HAP-1 (cell line): ENCODE data around the gene SMAD4.
"Not testable (repeated sequence)": the region's sequence is repeated elsewhere in the genome, so short reads cannot be mapped to it uniquely, and the experiment has no call there.

Experiments
- DNase-seq, 2 experiments: peaks; one replicate each; pipeline ENCODE4 v3.0.0-alpha.2; 2016 to 2020; ENCODE audit warnings: low spot score in 2 of 2
- H3K27me3 ChIP-seq: fragments of 250-450 bp; sonication (Bioruptor Pico); 2 replicates; pipeline ENCODE4 v1.5.1; 2020; ENCODE audit warnings: low read depth, mild to moderate bottlenecking, moderate library complexity
- H3K36me3 ChIP-seq: fragments of 250-450 bp; sonication (Bioruptor Pico); replicated peaks from 2 replicates; pipeline ENCODE4 v1.5.1; 2020; ENCODE audit warnings: mild to moderate bottlenecking
- H3K4me1 ChIP-seq: fragments of 250-450 bp; sonication (Bioruptor Pico); 2 replicates; pipeline ENCODE4 v1.5.1; 2020; ENCODE audit warnings: mild to moderate bottlenecking
- H3K4me3 ChIP-seq: fragments of 250-450 bp; sonication (Bioruptor Pico); 2 replicates; pipeline ENCODE4 v1.5.1; 2020; ENCODE audit warnings: mild to moderate bottlenecking, moderate library complexity
- H3K9me3 ChIP-seq: fragments of 250-450 bp; sonication (Bioruptor Pico); 2 replicates; pipeline ENCODE4 v1.5.1; 2020; ENCODE audit warnings: mild to moderate bottlenecking, moderate library complexity
- in situ Hi-C: fragments of 300-500 bp; cut with MboI; formaldehyde crosslinking; loops from 3 replicates; pipeline ENCODE4 v1.14.3; 2020; ENCODE audit warnings: low sequenced_read_pairs, inconsistent platforms, mixed read lengths

The SMAD4 gene

GRCh38 chr18:51029694-51030536, at the start of gene SMAD4:
Gene SMAD4, plus strand, starts transcription at chr18:51030213. Its CDS starts 16,834 bp downstream, at chr18:51047047.
- Histone ChIP-seq H3K4me1 (peaks cover 25% of the 10 kb centered on the region), H3K36me3 (no peaks in the 10 kb centered on the region; the same call in 1 of the 2 replicates), H3K9me3 (no peaks in the 10 kb centered on the region), H3K4me3 (peak within 1 kb of the TSS; percentile 69), H3K27me3 (no peaks in the 10 kb centered on the region)
- DNase-seq = peak; percentile 89 to 99
- in situ Hi-C loops = no loop called here

GRCh38 chr18:50981381-50981780, 48.6 kb upstream of the SMAD4 start:
- Histone ChIP-seq H3K27me3 (no peaks in the 10 kb centered on the region), H3K4me1 (no peaks in the 10 kb centered on the region), H3K9me3 (peaks cover 8% of the 10 kb centered on the region), H3K4me3 (no peak overlapping the region), H3K36me3 (peaks cover 18% of the 10 kb centered on the region)
- in situ Hi-C loops = no loop called here
- DNase-seq = no peak

DNA sequence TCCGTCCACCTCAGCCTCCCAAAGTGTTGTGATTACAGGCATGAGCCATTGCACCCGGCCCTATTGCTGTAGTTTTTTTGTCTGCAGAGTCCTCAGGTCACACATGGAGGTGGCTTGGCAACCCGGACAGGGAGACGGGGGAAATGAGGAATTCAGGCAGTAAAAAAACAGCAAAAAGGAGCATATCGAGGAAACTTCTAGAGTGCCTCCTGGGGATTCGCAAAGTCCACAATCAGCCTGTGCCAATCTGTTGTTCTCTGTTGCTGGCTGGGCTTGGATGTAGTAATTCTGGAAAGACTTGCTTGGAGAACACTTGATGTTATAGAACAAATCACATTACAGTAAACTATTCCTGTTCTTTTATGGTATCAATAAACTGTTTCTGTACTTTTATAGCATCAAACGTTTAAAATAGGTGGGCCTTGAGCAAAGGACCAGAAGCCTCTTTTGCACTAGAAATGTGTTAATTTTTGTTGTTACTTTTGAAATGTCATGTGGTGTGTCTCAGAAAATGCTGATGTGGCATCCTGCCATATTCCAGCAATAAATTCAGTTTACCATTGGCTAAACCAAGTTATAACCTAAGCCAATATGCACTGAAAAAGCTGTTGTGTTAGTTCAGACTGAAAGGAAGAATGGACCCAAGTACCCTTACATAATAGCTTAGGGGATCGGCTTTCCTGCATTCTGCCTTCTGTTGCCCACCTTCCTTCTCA, 47.8 kb upstream of the SMAD4 start:
- Histone ChIP-seq H3K4me1 (no peaks in the 10 kb centered on the region), H3K36me3 (peaks cover 10% of the 10 kb centered on the region), H3K4me3 (no peak overlapping the region), H3K27me3 (no peaks in the 10 kb centered on the region), H3K9me3 (peaks cover 1% of the 10 kb centered on the region)
- in situ Hi-C loops = no loop called here
- no peak for DNase-seq

DNA sequence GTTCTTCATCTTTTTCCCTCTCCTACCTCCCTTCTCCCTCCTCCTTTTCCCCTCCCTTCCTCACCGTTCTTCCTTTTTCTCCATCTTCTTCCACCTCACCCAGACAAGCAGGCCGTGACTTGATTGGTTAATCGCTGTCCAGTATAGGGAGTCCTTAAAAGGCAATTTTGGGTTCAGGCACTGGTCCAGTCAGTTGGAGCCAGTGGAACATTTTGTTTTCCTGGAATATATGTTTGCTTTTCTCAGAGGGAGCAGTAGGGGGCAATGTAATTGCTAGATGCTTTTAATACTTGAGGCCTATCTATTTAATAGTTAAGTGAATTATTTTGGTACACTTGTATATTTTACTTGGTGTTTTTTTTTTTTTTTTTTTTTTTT, 47.2 kb upstream of the SMAD4 start:
- in situ Hi-C loops = no loop called here
- Histone ChIP-seq H3K4me1 (no peaks in the 10 kb centered on the region), H3K36me3 (peaks cover 7% of the 10 kb centered on the region), H3K9me3 (no peaks in the 10 kb centered on the region), H3K27me3 (no peaks in the 10 kb centered on the region), H3K4me3 (no peak overlapping the region)
- DNase-seq = no peak

DNA sequence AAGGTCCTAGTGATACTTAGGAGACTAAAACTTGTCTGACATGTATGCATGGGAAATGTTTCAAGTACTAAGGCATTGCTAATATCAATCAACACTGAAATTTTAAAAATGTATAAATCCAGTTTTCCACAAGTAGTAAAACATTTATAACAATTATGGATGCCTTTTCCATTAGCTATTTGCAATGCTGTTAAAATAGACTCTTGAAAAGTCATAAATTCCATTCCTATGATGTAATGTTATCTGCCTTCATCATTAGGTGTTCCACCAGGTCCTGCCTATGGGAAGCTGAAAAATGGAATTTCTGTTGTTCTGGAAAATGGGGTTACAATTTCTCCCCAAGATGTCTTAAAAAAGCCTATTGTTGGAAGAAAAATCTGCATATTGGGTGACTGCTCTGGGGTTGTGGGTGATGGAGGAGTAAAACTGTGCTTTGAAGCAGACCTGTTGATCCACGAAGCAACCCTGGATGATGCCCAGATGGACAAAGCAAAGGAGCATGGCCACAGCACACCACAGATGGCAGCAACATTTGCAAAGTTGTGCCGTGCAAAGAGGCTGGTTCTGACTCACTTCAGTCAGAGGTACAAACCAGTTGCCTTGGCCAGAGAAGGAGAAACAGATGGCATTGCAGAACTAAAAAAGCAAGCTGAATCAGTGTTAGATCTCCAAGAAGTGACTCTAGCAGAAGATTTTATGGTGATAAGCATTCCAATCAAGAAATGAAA, 43.5 kb upstream of the SMAD4 start:
- Histone ChIP-seq H3K4me3 (no peak overlapping the region), H3K27me3 (no peaks in the 10 kb centered on the region), H3K9me3 (no peaks in the 10 kb centered on the region), H3K36me3 (peaks cover 5% of the 10 kb centered on the region; the same call in 1 of the 2 replicates), H3K4me1 (no peaks in the 10 kb centered on the region)
- DNase-seq = no peak
- in situ Hi-C loops = no loop called here

DNA sequence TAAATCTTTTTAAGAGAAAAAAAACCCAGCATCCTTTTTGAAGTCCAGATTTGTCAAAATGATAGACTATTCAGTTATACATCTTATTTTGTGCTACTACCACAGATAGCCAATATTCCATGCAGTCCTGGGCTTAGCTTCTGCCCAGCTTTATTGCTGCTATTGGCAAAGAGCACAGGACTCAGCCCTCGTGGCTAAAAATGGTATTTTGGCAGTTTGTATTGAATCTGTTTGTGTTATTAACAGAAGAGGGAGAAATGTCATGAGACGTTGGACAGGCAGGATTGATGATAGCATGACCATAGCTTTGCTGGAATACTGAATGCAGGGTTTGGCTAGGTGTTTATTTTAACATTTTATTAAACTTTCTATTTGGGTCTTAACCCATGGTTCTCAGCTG, 42.8 kb upstream of the SMAD4 start:
- in situ Hi-C loops = no loop called here

DNA sequence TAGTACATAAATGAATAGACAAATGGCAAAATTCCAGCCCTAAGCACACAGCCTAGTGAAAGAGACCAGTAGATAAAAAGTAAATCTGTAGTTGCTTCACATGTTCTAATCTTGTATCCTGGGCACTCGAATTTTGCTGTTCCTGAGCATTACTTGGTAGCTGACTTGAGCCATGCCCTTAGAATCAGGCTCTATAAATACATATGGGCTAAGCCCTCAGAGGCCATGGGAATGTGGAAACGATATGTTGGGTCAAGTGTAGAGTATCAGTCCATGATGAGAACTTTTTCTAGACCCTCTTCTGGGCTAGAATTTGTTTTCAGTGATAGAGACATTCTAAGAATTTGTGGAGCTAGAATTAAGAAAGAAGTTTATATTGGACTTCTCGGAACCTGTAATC, 40.3 kb upstream of the SMAD4 start:
- no peak for DNase-seq
- Histone ChIP-seq H3K4me1 (no peaks in the 10 kb centered on the region), H3K9me3 (no peaks in the 10 kb centered on the region), H3K4me3 (no peak overlapping the region), H3K27me3 (no peaks in the 10 kb centered on the region), H3K36me3 (peaks cover 5% of the 10 kb centered on the region; the same call in 1 of the 2 replicates)
- in situ Hi-C loops = loop anchor here (10.0 kb wide), 1 partner anchor 55 kb away; no protein-coding TSS in a partner anchor

More for the DNA sequence above, 42.8 kb upstream of the SMAD4 start:
- DNase-seq = no peak
- H3K36me3 ChIP-seq = peaks cover 5% of the 10 kb centered on the region; the same call in 1 of the 2 replicates
- H3K9me3 ChIP-seq = no peaks in the 10 kb centered on the region
- H3K27me3 ChIP-seq = no peaks in the 10 kb centered on the region
- no peak overlapping the region for H3K4me3 ChIP-seq
- no peaks in the 10 kb centered on the region for H3K4me1 ChIP-seq

- no peaks in the 10 kb centered on the region for H3K9me3 ChIP-seq
- peaks cover 5% of the 10 kb centered on the region; the same call in 1 of the 2 replicates for H3K36me3 ChIP-seq
- no peaks in the 10 kb centered on the region for H3K27me3 ChIP-seq
- no peak for DNase-seq
- in situ Hi-C loops = loop anchor here (10.0 kb wide), 1 partner anchor 58 kb away; no protein-coding TSS in a partner anchor
- H3K4me1 ChIP-seq = no peaks in the 10 kb centered on the region
- no peak overlapping the region for H3K4me3 ChIP-seq
These were observed 37.7 kb upstream of the SMAD4 start for GRCh38 chr18:50992351-50992762.

GRCh38 chr18:50994031-50994430, 36.0 kb upstream of the SMAD4 start:
- Histone ChIP-seq H3K4me3 (no peak overlapping the region), H3K4me1 (no peaks in the 10 kb centered on the region), H3K27me3 (no peaks in the 10 kb centered on the region), H3K9me3 (no peaks in the 10 kb centered on the region), H3K36me3 (no peaks in the 10 kb centered on the region)
- in situ Hi-C loops = loop anchor here (10.0 kb wide), 1 partner anchor 59 kb away; no protein-coding TSS in a partner anchor
- DNase-seq = no peak

DNA sequence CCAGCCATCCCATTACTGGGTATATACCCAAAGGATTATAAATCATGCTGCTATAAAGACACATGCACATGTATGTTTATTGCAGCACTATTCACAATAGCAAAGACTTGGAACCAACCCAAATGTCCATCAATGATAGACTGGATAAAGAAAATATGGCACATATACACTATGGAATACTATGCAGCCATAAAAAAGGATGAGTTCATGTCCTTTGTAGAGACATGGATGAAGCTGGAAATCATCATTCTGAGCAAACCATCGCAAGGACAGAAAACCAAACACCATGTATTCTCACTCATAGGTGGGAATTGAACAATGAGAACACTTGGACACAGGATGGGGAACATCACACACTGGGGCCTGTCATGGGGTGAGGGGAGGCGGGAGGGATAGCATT, 26.8 kb upstream of the SMAD4 start:
- DNase-seq, H3K4me3 ChIP-seq, in situ Hi-C loops: not testable (repeated sequence)

GRCh38 chr18:51006061-51006818, 23.8 kb upstream of the SMAD4 start:
- DNase-seq = no peak
- no peaks in the 10 kb centered on the region for H3K9me3 ChIP-seq
- H3K4me1 ChIP-seq = peaks cover 2% of the 10 kb centered on the region; the same call in 1 of the 2 replicates
- H3K27me3 ChIP-seq = no peaks in the 10 kb centered on the region
- no peak overlapping the region for H3K4me3 ChIP-seq
- H3K36me3 ChIP-seq = no peaks in the 10 kb centered on the region
- in situ Hi-C loops = no loop called here

More for the DNA sequence above, 26.8 kb upstream of the SMAD4 start:
- H3K27me3 ChIP-seq, H3K4me1 ChIP-seq, H3K36me3 ChIP-seq, H3K9me3 ChIP-seq: not testable (repeated sequence)

GRCh38 chr18:51006948-51007789, 22.8 kb upstream of the SMAD4 start:
- peaks cover 5% of the 10 kb centered on the region for H3K4me1 ChIP-seq
- H3K9me3 ChIP-seq = no peaks in the 10 kb centered on the region
- H3K4me3 ChIP-seq = no peak overlapping the region
- no peaks in the 10 kb centered on the region for H3K36me3 ChIP-seq
- no peaks in the 10 kb centered on the region for H3K27me3 ChIP-seq
- no peak for DNase-seq
- in situ Hi-C loops = no loop called here
